T47D (cell line): ENCODE data around the gene ZNF670.
"Not testable (repeated sequence)": the region's sequence is repeated elsewhere in the genome, so short reads cannot be mapped to it uniquely, and the experiment has no call there.

Experiments used
- DNase-seq, 2 experiments: peaks; one replicate each; pipeline versions ENCODE4 v3.0.0 to v3.0.0-alpha.2; 2011 to 2012; ENCODE audit warnings: low read depth in 1 of 2, low spot score in 1 of 2
- JUND ChIP-seq: IDR thresholded peaks from 2 replicates; pipeline ENCODE4 v1.6.1; 2012; ENCODE audit warnings: low read depth
- in situ Hi-C: cut with HindIII; loops from 2 replicates; pipeline ENCODE4 v1.10.0; 2016; ENCODE audit warnings: low sequenced_read_pairs, low pct_unique_long_range_greater_than_20kb

ZNF670 gene

DNA sequence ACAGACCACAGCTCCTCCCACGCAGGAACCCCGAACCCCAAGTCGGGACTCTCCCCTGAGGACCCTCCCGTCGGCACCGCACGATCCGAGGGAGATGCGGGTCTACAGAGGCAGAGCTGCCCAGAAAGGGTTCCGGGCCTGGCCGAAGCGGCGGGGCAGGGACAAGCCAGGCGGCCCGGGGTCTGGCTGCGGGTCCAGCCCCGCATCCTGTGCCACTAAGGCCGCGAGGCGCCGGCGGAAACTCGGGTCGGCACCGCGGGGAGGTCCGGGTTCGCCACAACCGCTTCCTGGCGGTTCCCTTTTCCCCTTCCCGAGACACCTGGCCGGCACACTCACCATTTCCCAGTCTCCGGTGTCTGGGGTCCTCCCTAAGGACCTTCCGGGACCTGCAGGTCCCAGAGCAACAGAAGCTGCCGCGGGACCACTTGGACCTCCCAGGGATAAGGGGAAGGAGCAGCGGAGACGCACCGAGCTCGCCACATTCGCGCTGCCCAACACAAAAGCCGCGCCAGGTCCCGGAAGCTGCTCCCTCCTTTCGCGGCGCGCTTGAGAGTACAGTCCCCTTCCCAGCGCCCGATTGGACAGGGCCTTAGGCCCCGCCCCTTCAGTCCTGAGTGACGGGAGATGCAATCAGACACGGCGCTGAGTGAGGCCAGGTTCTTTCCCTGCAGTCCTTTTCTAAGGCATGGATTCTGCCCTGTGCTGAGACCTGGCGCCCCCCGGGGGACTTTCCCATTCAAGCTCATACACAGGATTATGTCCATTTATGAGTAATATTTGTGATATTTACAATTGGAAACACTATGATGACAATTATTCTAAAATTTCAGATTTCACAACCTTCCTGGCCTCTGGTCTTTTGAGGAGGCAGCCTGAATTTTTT, at the start of gene ZNF670:
ZNF670 (minus strand) TSS at position 554 of the 883 bp plus-strand sequence; CDS start at position 339, 215 bp downstream.
- in situ Hi-C loops: no loop called here
- TF ChIP-seq JUND: no peak
- DNase-seq: peak; percentile 86 to 98

DNA sequence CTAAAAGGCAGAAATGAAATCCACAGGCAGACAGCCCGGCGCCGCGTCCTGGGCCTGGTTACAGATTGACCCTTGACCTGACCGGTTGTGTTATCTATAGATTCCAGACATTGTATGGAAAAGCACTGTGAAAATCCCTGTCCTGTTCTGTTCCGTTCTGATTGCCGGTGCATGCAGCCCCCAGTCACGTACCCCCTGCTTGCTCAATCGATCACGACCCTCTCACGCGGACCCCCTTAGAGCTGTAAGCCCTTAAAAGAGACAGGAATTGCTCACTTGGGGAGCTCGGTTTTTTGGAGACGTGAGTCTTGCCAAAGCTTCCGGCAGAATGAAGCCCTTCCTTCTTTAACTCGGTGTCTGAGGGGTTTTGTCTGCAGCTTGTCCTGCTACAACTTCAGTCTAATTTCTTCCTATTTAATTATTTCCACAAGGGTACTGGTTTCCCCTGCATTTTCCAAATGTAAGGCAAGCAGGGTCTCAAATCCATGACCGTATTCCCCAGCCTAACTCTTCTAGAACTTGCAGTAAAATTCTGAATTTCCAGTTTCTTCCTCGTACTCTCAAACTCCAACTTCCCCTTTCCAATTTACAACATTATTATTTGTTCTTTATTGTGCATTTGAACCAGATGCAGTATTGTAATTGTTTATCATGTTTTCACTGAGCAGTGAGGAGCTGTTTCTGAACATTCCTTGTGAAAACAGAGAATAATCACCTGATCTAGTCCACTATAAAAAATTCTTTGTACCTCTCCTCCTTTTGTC, 49.1 kb upstream of the ZNF670 start:
- DNase-seq, in situ Hi-C loops: not testable (repeated sequence)

DNA sequence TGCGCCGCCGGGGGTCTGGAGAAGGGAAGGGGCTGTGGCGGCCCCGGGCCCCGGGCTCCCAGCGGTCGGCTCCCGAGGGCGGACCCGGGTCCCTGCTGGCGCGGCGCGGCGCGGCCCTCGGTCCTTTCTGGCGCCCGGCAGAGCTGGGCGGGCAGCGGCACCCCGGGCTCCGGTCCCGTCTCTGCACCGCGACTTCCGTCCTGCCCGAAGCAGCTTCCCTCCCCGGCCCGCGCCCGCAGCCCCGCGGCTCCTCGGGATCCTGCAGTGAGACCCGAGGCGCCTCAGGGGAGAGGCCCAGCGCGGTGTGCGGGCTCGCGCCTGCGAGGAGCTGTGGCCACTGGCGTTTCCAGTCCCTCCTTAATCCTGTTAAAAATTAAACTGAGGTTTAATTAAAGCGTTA, 48.0 kb upstream of the ZNF670 start:
- in situ Hi-C loops, DNase-seq: not testable (repeated sequence)

DNA sequence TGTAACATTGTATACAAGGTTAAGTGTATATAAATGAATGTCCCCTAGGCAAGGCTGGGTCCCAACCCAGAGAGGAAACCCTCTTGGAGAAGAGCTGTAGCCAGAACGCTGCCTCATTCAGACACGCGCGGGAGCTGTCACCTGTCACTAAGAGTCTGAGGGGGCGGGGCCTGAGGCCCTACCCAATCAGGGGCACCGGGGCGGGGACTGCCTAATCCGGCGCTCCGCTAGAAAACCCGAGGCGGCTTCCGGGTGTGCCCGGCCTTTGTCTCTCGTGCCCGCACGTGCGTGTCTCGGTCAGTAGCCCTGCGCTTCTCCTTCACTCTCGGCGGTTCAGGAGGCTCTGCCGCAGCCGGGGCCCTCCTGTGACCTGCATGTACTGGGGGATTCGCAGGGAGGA, 47.6 kb upstream of the ZNF670 start:
- DNase-seq, in situ Hi-C loops: not testable (repeated sequence)

DNA sequence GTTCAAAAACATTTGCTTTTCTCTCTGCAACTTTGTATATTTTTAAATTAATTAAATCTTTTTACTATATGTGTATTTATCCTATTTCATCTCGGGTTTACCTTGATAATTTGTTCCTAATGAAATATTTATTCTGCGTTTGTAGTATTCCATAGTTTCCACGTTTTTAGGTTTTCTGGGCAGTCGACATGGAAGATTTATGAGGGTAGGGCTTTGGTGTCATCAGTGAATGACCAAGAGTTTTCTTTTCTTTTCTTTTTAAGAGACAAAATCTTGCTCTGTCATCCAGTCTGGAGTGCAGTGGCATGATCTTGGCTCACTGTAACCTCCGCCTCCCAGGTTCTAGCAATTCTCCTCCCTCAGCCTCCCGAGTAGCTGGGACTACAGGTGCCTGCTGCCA, 42.8 kb upstream of the ZNF670 start:
- TF ChIP-seq JUND: no peak
- no peak for DNase-seq
- in situ Hi-C loops: no loop called here

DNA sequence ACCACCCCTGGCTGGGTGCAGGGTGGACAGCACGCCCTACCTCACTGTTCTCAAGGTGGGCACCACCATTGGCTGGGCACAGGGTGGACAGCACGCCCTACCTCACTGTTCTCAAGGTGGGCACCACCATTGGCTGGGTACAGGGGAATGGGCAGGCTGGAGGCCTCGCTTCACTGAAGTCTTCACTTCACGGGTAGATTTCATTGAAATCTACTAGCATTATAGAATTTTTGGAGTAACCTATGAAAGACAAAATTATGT, 41.7 kb upstream of the ZNF670 start:
- DNase-seq, in situ Hi-C loops: not testable (repeated sequence)

DNA sequence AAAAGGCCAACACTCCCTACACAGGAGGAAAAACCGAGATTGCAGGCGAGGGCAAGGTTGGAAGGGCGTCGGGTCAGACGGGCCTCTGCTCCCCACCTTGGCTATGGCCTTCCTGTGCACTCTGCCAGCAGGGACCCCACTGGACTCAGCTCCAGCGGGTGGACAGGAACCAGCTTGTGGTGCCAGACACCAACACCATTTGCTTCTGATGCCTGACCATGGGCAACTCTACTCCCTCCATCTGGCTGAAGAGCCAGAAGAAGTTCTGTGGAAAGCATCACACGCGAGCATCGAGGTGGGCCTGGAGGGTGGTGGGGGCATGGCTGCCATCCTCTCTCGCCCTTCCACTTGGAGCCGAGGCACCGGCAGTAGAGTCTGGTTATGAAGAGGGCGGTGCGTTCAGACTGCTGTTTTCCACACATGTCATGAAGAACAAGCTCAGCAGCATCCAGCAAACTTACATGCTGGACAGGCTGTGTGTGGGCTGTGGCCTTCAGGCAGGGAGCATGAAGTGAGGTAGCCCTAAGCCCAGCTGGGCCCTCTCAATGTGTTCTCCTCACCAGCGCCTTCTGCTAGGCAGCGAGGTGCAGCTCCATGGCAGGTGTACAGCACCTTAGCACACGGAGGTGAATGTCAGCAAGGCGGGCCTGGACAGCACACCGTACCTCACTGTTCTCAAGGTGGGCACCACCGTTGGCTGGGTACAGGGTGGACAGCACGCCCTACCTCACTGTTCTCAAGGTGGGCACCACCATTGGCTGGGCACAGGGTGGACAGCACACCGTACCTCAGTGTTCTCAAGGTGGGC, 41.2 kb upstream of the ZNF670 start:
- no peak for DNase-seq
- no peak for TF ChIP-seq JUND
- in situ Hi-C loops: no loop called here

DNA sequence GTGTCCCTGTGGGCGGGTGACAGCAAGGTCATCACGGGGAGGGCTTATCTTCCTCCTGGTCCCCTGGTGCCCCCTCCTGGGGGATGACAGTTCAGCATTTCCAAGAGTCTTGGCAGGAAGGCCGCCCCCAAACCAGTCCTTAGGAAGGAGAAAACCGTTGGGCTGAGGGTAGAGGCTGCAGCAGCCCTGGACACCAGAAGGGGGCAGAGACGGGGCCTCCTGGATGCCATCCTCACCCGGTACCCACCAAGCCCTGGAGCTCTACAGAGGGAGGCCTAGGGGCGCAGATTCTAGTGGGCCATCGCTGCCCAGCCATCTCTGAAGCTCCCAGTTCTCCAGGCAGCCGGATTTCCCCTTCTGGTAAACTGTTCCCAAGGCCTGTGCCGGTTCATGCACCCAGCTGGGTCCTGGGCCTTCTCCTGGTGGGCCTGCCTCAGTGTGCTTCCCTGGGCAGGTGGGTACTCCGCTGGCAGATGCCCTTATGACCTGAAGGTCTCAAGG, 40.4 kb upstream of the ZNF670 start:
- DNase-seq: peak in 1 of 2 experiments; percentile 63
- in situ Hi-C loops: no loop called here
- TF ChIP-seq JUND: no peak

DNA sequence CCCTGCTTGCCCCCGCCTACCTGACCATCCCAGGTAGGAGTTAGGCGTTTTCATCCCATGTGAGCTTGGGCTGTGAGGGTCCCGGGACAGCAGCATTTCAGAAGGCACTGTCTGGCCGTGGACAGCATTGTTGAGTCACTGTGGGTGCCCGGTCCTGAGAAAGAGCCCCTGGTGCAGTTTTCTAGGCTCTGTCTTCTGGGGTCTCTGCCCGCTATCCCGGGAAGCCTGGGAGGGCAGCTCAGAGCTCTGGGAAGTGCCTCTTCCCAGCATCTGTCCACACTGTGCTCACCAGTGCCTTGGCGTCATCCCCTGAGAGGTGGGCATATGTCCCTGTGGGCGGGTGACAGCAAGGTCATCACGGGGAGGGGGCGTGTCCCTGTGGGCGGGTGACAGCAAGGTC, 36.9 kb upstream of the ZNF670 start:
- no peak for DNase-seq
- no peak for TF ChIP-seq JUND
- in situ Hi-C loops: no loop called here

DNA sequence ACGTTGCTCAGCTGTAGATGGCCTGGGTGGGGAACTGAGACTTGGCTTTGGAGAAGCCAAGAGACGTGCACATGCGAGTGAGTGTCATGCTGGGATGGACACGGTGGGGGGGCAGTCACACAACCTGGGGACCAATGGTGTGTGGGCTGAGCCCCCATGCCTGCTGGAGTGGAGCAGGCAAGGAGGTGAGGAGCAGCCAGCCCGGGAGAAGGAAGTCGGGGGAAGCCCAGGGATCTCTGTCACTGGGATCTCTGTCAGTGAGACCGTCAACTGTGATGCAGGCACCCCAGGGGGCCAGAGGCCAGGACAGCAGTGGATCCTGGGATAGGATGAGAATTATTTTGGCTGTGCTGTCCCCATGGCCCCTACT, 36.5 kb upstream of the ZNF670 start:
- in situ Hi-C loops: no loop called here
- no peak for TF ChIP-seq JUND
- no peak for DNase-seq

DNA sequence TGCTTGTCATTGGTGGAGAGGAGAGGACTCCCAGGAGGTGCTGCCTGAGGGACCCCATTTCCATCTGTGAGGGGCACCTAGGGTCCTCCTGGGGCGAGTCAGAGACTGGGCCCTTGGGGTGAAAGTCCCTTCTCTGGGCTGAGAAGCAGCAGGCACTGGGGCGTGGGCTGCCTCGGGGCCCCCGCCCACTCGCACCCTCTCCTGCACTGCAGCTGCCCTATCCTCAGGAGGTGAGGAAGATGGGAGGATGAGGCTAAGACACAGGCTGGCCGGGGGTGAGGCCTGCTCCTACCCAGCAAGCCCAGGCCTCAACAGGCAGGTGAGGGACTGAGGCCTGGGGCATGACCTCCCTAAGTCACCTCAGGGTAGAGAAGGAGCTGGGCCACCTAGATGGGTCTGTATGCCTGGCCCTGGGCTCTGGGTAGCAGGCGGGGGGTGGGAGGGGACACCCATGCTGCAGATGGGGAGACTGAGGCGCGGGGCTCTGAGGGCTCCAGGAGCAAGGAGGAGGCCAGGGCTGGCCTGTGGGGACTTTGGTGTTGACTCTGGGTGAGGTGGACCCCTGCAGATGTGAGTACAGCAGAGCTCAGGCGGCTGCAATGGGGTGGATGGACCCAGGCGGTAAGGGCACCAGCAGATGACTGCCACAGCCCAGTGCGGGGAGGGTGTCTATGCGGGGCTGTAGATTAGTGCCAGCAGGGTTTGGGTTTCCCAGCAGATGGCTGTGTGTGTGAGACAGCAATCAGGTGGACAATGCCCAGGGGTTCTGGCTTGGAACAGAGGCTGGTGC, 35.9 kb upstream of the ZNF670 start:
- no peak for DNase-seq
- in situ Hi-C loops: no loop called here
- TF ChIP-seq JUND: no peak

DNA sequence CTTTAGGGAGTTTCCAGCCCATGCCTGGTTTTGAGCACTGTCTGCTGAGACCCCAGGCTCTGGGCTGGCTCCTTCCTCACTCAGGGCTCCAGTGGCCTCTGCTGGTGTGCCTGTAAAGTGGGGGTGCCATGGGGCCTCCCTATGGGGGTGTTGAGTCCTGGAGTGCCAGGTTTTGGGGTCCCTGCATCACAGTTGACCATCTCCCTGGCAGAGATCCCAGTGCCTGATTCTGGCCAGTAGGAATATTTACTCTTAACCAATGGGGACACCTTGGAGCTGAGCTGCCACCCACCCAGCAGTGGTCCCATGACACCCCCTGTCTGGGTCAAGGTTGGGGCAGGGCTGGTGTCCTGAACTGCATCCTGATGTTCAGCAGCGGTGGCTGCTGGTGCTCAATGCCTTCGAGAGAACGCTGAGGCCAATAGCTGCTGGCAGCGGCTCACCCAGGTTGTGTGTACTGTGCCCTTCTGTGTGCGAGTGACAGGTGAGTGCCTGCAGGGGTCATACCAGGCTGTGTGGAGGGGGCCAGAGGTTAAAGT, 35.2 kb upstream of the ZNF670 start:
- no peak for DNase-seq
- no peak for TF ChIP-seq JUND
- in situ Hi-C loops: no loop called here
